ENCODE results near the gene ALKAL2. TPM values are rescaled to one million over a fixed set of nuclear protein-coding genes. Genes with fewer than 3 reads are reported as not detected.

Gene ALKAL2
- total and polyA plus RNA-seq, 10 of the 15 experiments (the other 5 are each of a cell fraction or from before 2014, with no cell fraction given) = 0.11 to 0.29 (median 0.11) TPM; not detected in 7

DNA sequence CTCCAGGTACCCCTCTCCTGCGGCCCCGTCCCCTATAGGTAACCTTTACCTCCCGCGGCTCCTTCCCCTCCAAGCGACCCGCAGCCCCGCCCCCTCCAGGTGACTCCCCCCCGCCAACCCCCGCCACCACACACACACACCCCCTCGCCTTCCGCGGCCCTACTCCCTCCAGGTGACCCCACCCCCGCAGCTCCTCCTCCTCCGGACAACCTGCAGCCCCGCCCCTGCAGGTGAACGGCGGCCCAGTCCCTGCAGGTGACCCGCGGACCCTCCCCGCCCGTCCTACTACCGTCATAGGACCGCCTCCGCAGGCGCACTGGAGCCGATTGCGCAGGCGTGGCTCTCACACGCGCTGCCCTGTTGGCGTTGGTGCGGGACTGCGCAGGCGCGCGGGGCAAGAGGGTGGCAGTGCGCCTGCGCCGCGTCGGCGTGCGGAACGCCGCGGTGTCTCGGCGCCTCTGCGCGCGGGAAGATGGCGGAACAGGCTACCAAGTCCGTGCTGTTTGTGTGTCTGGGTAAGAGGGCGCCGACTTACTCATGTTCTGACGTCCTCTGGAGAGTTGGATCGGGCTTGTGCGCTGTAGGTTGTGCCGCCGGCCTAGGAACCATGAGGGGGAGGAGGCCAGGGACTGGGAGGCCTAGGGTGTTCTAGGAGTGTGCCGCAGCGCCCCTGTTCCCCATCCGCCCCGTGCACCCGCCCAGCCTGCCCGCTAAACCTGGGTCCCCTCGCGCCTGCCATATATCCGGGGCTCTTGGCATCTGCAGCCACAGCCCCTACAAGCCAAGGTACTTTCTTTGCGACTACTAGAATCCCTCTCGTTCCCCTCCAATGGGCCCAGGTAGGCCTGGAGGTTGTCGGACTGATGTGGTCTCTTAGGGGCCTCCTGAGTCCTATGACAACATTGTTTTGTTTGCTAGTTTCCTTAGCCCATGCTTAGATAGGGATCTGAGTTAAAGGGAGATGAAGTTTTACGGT lies 23.1 kb downstream of the ALKAL2 start, which contains the start of gene ACP1 (continued):
- TF ChIP-seq MLLT1 (IDR thresholded peaks at IDR 0.05) (peak; percentile 78), CBFB (IDR thresholded peaks at IDR 0.05; ENCODE audit: low read depth) (0 out of 2 replicates have a peak, but pooled peaks have one; percentile 50), SMAD5 (IDR thresholded peaks at IDR 0.05; ENCODE audit: low read depth) (peak; percentile 81), NRF1 (conservative IDR thresholded peaks at IDR 0.05; ENCODE audit: low read depth, low read length) (peak; percentile 99), TCF7 (IDR thresholded peaks at IDR 0.05; ENCODE audit: borderline replicate concordance) (no peak), STAT3 (IDR thresholded peaks at IDR 0.05; ENCODE audit: low read depth, low read length) (no peak), NFYA (IDR thresholded peaks at IDR 0.05; ENCODE audit: borderline replicate concordance, low read depth, low read length) (no peak), RUNX3 (IDR thresholded peaks at IDR 0.05; ENCODE audit: low read length) (peak; percentile 23; the same call in 1 of the 2 replicates), RFX5 (IDR thresholded peaks at IDR 0.05; ENCODE audit: low read depth, low read length) (0 out of 2 replicates have a peak, but pooled peaks have one; percentile 16), DPF2 (IDR thresholded peaks at IDR 0.05) (peak; percentile 27; the same call in 1 of the 2 replicates), POLR2AphosphoS2 (IDR thresholded peaks at IDR 0.05; ENCODE audit: low read depth, low read length) (peak; percentile 67), POLR2AphosphoS5 (IDR thresholded peaks at IDR 0.05; ENCODE audit: low read length) (peak; percentile 92), LARP7 (IDR thresholded peaks at IDR 0.05) (peak; percentile 65; the same call in 1 of the 2 replicates), E4F1 (IDR thresholded peaks at IDR 0.05; ENCODE audit: borderline replicate concordance, partially characterized antibody) (no peak), RAD51 (IDR thresholded peaks at IDR 0.05) (no peak), CHD2 (IDR thresholded peaks at IDR 0.05; ENCODE audit: borderline replicate concordance, low read depth, low read length) (peak; percentile 56; the same call in 1 of the 2 replicates), ZNF207 (IDR thresholded peaks at IDR 0.05; ENCODE audit: borderline replicate concordance) (0 out of 2 replicates have a peak, but pooled peaks have one; percentile 50), MEF2B (IDR thresholded peaks at IDR 0.05; ENCODE audit: partially characterized antibody, poor library complexity, severe bottlenecking) (no peak), RB1 (IDR thresholded peaks at IDR 0.05; ENCODE audit: borderline replicate concordance) (peak; percentile 93; the same call in 1 of the 2 replicates), PKNOX1 (IDR thresholded peaks at IDR 0.05) (no peak)
- TF ChIP-seq, protein P1, sequence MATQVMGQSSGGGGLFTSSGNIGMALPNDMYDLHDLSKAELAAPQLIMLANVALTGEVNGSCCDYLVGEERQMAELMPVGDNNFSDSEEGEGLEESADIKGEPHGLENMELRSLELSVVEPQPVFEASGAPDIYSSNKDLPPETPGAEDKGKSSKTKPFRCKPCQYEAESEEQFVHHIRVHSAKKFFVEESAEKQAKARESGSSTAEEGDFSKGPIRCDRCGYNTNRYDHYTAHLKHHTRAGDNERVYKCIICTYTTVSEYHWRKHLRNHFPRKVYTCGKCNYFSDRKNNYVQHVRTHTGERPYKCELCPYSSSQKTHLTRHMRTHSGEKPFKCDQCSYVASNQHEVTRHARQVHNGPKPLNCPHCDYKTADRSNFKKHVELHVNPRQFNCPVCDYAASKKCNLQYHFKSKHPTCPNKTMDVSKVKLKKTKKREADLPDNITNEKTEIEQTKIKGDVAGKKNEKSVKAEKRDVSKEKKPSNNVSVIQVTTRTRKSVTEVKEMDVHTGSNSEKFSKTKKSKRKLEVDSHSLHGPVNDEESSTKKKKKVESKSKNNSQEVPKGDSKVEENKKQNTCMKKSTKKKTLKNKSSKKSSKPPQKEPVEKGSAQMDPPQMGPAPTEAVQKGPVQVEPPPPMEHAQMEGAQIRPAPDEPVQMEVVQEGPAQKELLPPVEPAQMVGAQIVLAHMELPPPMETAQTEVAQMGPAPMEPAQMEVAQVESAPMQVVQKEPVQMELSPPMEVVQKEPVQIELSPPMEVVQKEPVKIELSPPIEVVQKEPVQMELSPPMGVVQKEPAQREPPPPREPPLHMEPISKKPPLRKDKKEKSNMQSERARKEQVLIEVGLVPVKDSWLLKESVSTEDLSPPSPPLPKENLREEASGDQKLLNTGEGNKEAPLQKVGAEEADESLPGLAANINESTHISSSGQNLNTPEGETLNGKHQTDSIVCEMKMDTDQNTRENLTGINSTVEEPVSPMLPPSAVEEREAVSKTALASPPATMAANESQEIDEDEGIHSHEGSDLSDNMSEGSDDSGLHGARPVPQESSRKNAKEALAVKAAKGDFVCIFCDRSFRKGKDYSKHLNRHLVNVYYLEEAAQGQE (IDR thresholded peaks at IDR 0.05; ENCODE audit: low read depth, low read length) = peak; percentile 43; the same call in 1 of the 2 replicates

All from GM12878 (cell line).